ENCODE measurements around the gene LHB. TPM values are rescaled to one million over a fixed set of nuclear protein-coding genes. Genes with fewer than 3 reads are reported as not detected.
A peak's percentile ranks its signal among the peaks of the same experiment; 100 is the strongest.
"Not testable (repeated sequence)": the region's sequence is repeated elsewhere in the genome, so short reads cannot be mapped to it uniquely, and the experiment has no call there.

Gene LHB
- total RNA-seq, 2 donors from 2014 or later, result 0.59 TPM; not detected in 1

- not testable (repeated sequence) for H3K4me3 ChIP-seq (ENCODE audit: low read length); H3K36me3 ChIP-seq (ENCODE audit: control insufficient read depth, insufficient read depth, low read length); H3K9ac ChIP-seq (ENCODE audit: extremely low read depth, low read length, poor library complexity, severe bottlenecking); H3K27ac Mint-ChIP-seq; H3K27me3 ChIP-seq (ENCODE audit: control insufficient read depth, insufficient read depth, low read length, poor library complexity, severe bottlenecking); H3K4me3 Mint-ChIP-seq; H3K4me1 ChIP-seq (ENCODE audit: control insufficient read depth, insufficient read depth, low read length); H3K36me3 Mint-ChIP-seq (ENCODE audit: low read depth); H3K27ac ChIP-seq (ENCODE audit: low read depth, low read length); H3K4me1 Mint-ChIP-seq; H3K9me3 Mint-ChIP-seq; H3K9me3 ChIP-seq (ENCODE audit: control insufficient read depth, low read length)
- TF ChIP-seq CTCF (conservative IDR thresholded peaks at IDR 0.05), result peak; percentile 79
- peak; percentile 84 for DNase-seq
- peaks cover 13% of the 10 kb centered on the region for H3K27me3 Mint-ChIP-seq (ENCODE audit: insufficient read depth)
- WGBS, 2 experiments (ENCODE audit: insufficient coverage in 1 of 2, insufficient read length in 1 of 2), result 58 to 70% methylated on average over 12 to 16 of the region's 18 CpGs
Measured at GRCh38 chr19:49036815-49037214, 19.9 kb upstream of the LHB start, which contains the start of gene CGB1. CGB1 (minus strand) TSS chr19:49036895; CDS start chr19:49036711, 184 bp downstream.

- H3K9me3 ChIP-seq (ENCODE audit: control insufficient read depth, low read length); H3K27ac Mint-ChIP-seq; H3K4me3 Mint-ChIP-seq; H3K36me3 Mint-ChIP-seq (ENCODE audit: low read depth); H3K9me3 Mint-ChIP-seq; H3K4me3 ChIP-seq (ENCODE audit: low read length); H3K9ac ChIP-seq (ENCODE audit: extremely low read depth, low read length, poor library complexity, severe bottlenecking); H3K27me3 ChIP-seq (ENCODE audit: control insufficient read depth, insufficient read depth, low read length, poor library complexity, severe bottlenecking); H3K4me1 Mint-ChIP-seq; H3K4me1 ChIP-seq (ENCODE audit: control insufficient read depth, insufficient read depth, low read length); H3K27ac ChIP-seq (ENCODE audit: low read depth, low read length); H3K36me3 ChIP-seq (ENCODE audit: control insufficient read depth, insufficient read depth, low read length): not testable (repeated sequence)
- peak; percentile 87 for DNase-seq
- TF ChIP-seq CTCF (conservative IDR thresholded peaks at IDR 0.05), result peak; percentile 79
- H3K27me3 Mint-ChIP-seq (ENCODE audit: insufficient read depth), result peaks cover 17% of the 10 kb centered on the region
- 78 to 80% methylated on average over 13 to 25 of the region's 28 CpGs for WGBS, 2 experiments (ENCODE audit: insufficient coverage in 1 of 2, insufficient read length in 1 of 2)
Measured at GRCh38 chr19:49031642-49032301, 14.9 kb upstream of the LHB start, which contains the start of gene CGB2. CGB2 (plus strand) TSS chr19:49031890; CDS start chr19:49032096, 206 bp downstream.

- not testable (repeated sequence) for H3K4me1 ChIP-seq (ENCODE audit: control insufficient read depth, insufficient read depth, low read length); H3K4me3 ChIP-seq (ENCODE audit: low read length); H3K9ac ChIP-seq (ENCODE audit: extremely low read depth, low read length, poor library complexity, severe bottlenecking); H3K4me1 Mint-ChIP-seq; H3K27ac ChIP-seq (ENCODE audit: low read depth, low read length); DNase-seq; H3K9me3 ChIP-seq (ENCODE audit: control insufficient read depth, low read length); H3K4me3 Mint-ChIP-seq; H3K27me3 ChIP-seq (ENCODE audit: control insufficient read depth, insufficient read depth, low read length, poor library complexity, severe bottlenecking); H3K27ac Mint-ChIP-seq; H3K36me3 Mint-ChIP-seq (ENCODE audit: low read depth); H3K9me3 Mint-ChIP-seq; H3K36me3 ChIP-seq (ENCODE audit: control insufficient read depth, insufficient read depth, low read length)
- 76 to 95% methylated on average over 3 to 4 of the region's 8 CpGs for WGBS, 2 experiments (ENCODE audit: insufficient coverage in 1 of 2, insufficient read length in 1 of 2)
- peaks cover 13% of the 10 kb centered on the region for H3K27me3 Mint-ChIP-seq (ENCODE audit: insufficient read depth)
Measured at GRCh38 chr19:49030323-49030722, 13.4 kb upstream of the LHB start.

DNA sequence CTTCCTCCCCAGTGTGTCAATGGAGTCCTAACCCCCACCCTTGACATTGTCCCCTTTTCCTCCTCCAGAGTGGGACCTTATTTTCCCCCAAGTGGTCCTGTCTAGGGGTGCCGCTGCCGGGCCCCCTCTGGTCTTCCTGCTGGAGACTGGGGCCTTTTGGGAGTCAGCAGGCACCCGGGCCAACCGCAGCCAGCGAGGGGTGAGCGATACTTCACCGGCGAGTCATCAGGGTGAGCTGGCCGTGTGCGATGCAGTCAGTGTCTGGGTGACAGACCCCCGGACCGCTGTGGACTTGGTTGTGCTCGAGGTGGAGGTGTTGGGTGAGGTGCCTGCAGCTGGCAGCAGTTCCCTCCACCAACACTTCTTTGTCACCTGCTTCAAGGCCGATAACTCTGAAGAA, 12.9 kb upstream of the LHB start:
- H3K4me1 Mint-ChIP-seq; H3K4me1 ChIP-seq (ENCODE audit: control insufficient read depth, insufficient read depth, low read length); H3K27ac Mint-ChIP-seq; H3K9me3 Mint-ChIP-seq; H3K4me3 Mint-ChIP-seq; H3K9me3 ChIP-seq (ENCODE audit: control insufficient read depth, low read length); H3K4me3 ChIP-seq (ENCODE audit: low read length); H3K36me3 Mint-ChIP-seq (ENCODE audit: low read depth); H3K36me3 ChIP-seq (ENCODE audit: control insufficient read depth, insufficient read depth, low read length); H3K27me3 ChIP-seq (ENCODE audit: control insufficient read depth, insufficient read depth, low read length, poor library complexity, severe bottlenecking); H3K27ac ChIP-seq (ENCODE audit: low read depth, low read length); H3K9ac ChIP-seq (ENCODE audit: extremely low read depth, low read length, poor library complexity, severe bottlenecking); DNase-seq: not testable (repeated sequence)
- WGBS, 2 experiments (ENCODE audit: insufficient coverage in 1 of 2, insufficient read length in 1 of 2), result 85 to 88% methylated on average over 5 to 14 of the region's 14 CpGs
- peaks cover 14% of the 10 kb centered on the region for H3K27me3 Mint-ChIP-seq (ENCODE audit: insufficient read depth)

DNA sequence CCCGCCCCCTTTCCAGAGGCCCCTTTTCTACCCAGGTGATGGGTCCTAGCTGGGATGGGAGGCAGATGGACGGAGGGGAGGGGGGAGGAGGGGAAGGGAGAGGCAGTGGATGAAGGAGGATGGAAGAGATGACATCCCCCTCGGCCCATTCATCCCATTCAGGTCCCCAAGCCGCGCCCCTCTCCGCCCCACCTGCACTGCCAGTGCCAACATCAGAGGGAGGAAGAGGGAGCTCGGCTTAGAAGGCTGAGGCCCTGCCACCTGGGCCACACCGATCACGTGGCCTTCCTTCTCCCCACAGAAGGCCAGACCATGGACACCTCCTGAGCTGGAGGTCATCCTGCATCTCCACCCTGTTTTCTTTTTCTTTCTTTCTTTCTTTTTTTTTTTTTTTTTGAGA, 11.8 kb upstream of the LHB start:
- not testable (repeated sequence) for H3K4me3 ChIP-seq (ENCODE audit: low read length); H3K4me1 Mint-ChIP-seq

GRCh38 chr19:49025599-49025998, 8.7 kb upstream of the LHB start:
- not testable (repeated sequence) for H3K27ac ChIP-seq (ENCODE audit: low read depth, low read length); H3K4me1 Mint-ChIP-seq; H3K4me3 Mint-ChIP-seq

More for the DNA sequence above, 11.8 kb upstream of the LHB start:
- H3K4me3 Mint-ChIP-seq; H3K36me3 ChIP-seq (ENCODE audit: control insufficient read depth, insufficient read depth, low read length); H3K9me3 ChIP-seq (ENCODE audit: control insufficient read depth, low read length); DNase-seq; H3K27me3 ChIP-seq (ENCODE audit: control insufficient read depth, insufficient read depth, low read length, poor library complexity, severe bottlenecking); H3K27ac ChIP-seq (ENCODE audit: low read depth, low read length); H3K27ac Mint-ChIP-seq; H3K9me3 Mint-ChIP-seq; H3K9ac ChIP-seq (ENCODE audit: extremely low read depth, low read length, poor library complexity, severe bottlenecking); H3K36me3 Mint-ChIP-seq (ENCODE audit: low read depth); H3K4me1 ChIP-seq (ENCODE audit: control insufficient read depth, insufficient read depth, low read length): not testable (repeated sequence)
- H3K27me3 Mint-ChIP-seq (ENCODE audit: insufficient read depth), result peaks cover 14% of the 10 kb centered on the region
- WGBS, 2 experiments (ENCODE audit: insufficient coverage in 1 of 2, insufficient read length in 1 of 2), result 87% methylated on average over 7 of the region's 9 CpGs; no CpG with 5 or more reads in 1 of the 2 experiments

More at GRCh38 chr19:49025599-49025998, 8.7 kb upstream of the LHB start:
- not testable (repeated sequence) for H3K4me3 ChIP-seq (ENCODE audit: low read length); H3K9ac ChIP-seq (ENCODE audit: extremely low read depth, low read length, poor library complexity, severe bottlenecking); H3K9me3 ChIP-seq (ENCODE audit: control insufficient read depth, low read length); H3K4me1 ChIP-seq (ENCODE audit: control insufficient read depth, insufficient read depth, low read length); H3K36me3 ChIP-seq (ENCODE audit: control insufficient read depth, insufficient read depth, low read length); H3K27me3 ChIP-seq (ENCODE audit: control insufficient read depth, insufficient read depth, low read length, poor library complexity, severe bottlenecking); DNase-seq; H3K27ac Mint-ChIP-seq; H3K36me3 Mint-ChIP-seq (ENCODE audit: low read depth); H3K9me3 Mint-ChIP-seq
- WGBS, 2 experiments (ENCODE audit: insufficient coverage in 1 of 2, insufficient read length in 1 of 2), result 84 to 88% methylated on average over 7 to 23 of the region's 23 CpGs
- peaks cover 25% of the 10 kb centered on the region for H3K27me3 Mint-ChIP-seq (ENCODE audit: insufficient read depth)

Measured in endodermal cell (in vitro differentiated cells).